Liver (tissue), 9 donors: ENCODE measurements around the gene PNCK. TPM values are rescaled to one million over a fixed set of nuclear protein-coding genes. Genes with fewer than 3 reads are reported as not detected.

Experiments
- DNase-seq: peaks from one replicate; pipeline ENCODE4 v3.0.0-alpha.2; 2017; ENCODE audit warnings: low spot score
- H3K27ac ChIP-seq, 2 donors: one replicate each; pipeline ENCODE4 v1.7.0; 2013; ENCODE audit warnings: inconsistent platforms in 2 of 2, low read length in 2 of 2, control low read depth in 1 of 2, low read depth in 1 of 2, mild to moderate bottlenecking in 1 of 2
- H3K27me3 ChIP-seq, 4 donors: one replicate each; pipeline versions ENCODE4 v1.6.1 to v1.7.0; 2013; ENCODE audit warnings: low read length in 3 of 4, inconsistent platforms in 1 of 4, mild to moderate bottlenecking in 1 of 4, moderate library complexity in 1 of 4; ENCODE audit not compliant: control insufficient read depth in 4 of 4, insufficient read depth in 4 of 4
- H3K36me3 ChIP-seq, 4 donors: one replicate each; pipeline versions ENCODE4 v1.6.1 to v1.7.0; 2013; ENCODE audit warnings: low read length in 3 of 4, mild to moderate bottlenecking in 3 of 4, low read depth in 1 of 4, moderate library complexity in 1 of 4; ENCODE audit not compliant: control insufficient read depth in 4 of 4, insufficient read depth in 3 of 4
- H3K4me1 ChIP-seq, 4 donors: one replicate each; pipeline versions ENCODE4 v1.6.1 to v1.7.0; 2013; ENCODE audit warnings: low read length in 3 of 4, mild to moderate bottlenecking in 3 of 4, moderate library complexity in 1 of 4; ENCODE audit not compliant: control insufficient read depth in 4 of 4, insufficient read depth in 4 of 4
- H3K4me3 ChIP-seq, 3 donors: one replicate each; pipeline versions ENCODE4 v1.6.1 to v1.7.0; 2013; ENCODE audit warnings: low read length in 3 of 3, control low read depth in 1 of 3, low read depth in 1 of 3, mild to moderate bottlenecking in 1 of 3
- H3K9ac ChIP-seq, 2 donors: one replicate each; pipeline ENCODE4 v1.7.0; 2013; ENCODE audit warnings: low read length in 2 of 2, mild to moderate bottlenecking in 2 of 2, moderate library complexity in 2 of 2, control low read depth in 1 of 2, low read depth in 1 of 2
- H3K9me3 ChIP-seq, 4 donors: one replicate each; pipeline versions ENCODE4 v1.6.1 to v1.7.0; 2013; ENCODE audit warnings: low read length in 3 of 4; ENCODE audit not compliant: control insufficient read depth in 4 of 4
- ATF3 ChIP-seq: IDR thresholded peaks from 2 replicates; pipeline ENCODE4 v1.6.1; 2016; ENCODE audit warnings: antibody characterized with exemption
- EGR1 ChIP-seq, 2 donors: IDR thresholded peaks; 2 replicates each; pipeline ENCODE4 v1.6.1; 2016 to 2018; ENCODE audit warnings: antibody characterized with exemption in 2 of 2, low read depth in 2 of 2
- FOXA2 ChIP-seq: IDR thresholded peaks from 2 replicates; pipeline ENCODE4 v1.6.1; 2016; ENCODE audit warnings: antibody characterized with exemption
- GABPA ChIP-seq, 2 donors: IDR thresholded peaks in 1 of 2; conservative IDR thresholded peaks in 1 of 2; 2 replicates each; pipeline ENCODE4 v1.6.1; 2016; ENCODE audit warnings: antibody characterized with exemption in 2 of 2, mild to moderate bottlenecking in 1 of 2, moderate library complexity in 1 of 2
- HNF4G ChIP-seq: IDR thresholded peaks from 2 replicates; pipeline ENCODE4 v1.6.1; 2016; ENCODE audit warnings: antibody characterized with exemption
- NR2F2 ChIP-seq: IDR thresholded peaks from 2 replicates; pipeline ENCODE4 v1.6.1; 2016; ENCODE audit warnings: antibody characterized with exemption
- RAD21 ChIP-seq, 2 donors: IDR thresholded peaks; 2 replicates each; pipeline ENCODE4 v1.6.1; 2016; ENCODE audit warnings: antibody characterized with exemption in 2 of 2, mild to moderate bottlenecking in 2 of 2
- RXRA ChIP-seq, 2 donors: IDR thresholded peaks; 2 replicates each; pipeline ENCODE4 v1.6.1; 2017 to 2018; ENCODE audit warnings: antibody characterized with exemption in 2 of 2, mild to moderate bottlenecking in 1 of 2
- SP1 ChIP-seq: IDR thresholded peaks from 2 replicates; pipeline ENCODE4 v1.6.1; 2018; ENCODE audit warnings: antibody characterized with exemption, mild to moderate bottlenecking
- TAF1 ChIP-seq: conservative IDR thresholded peaks from 2 replicates; pipeline ENCODE4 v1.6.1; 2016; ENCODE audit warnings: antibody characterized with exemption, mild to moderate bottlenecking
- ZBTB33 ChIP-seq: IDR thresholded peaks from 2 replicates; pipeline ENCODE4 v1.6.1; 2016; ENCODE audit warnings: antibody characterized with exemption
- WGBS: extraction: QIAGEN DNeasy Blood & Tissue Kit; methylation state at CpG from one replicate; pipeline ENCODE4 v1.1.7; 2013; 5-methylcytosine and 5-hydroxymethylcytosine counted together
- polyA plus RNA-seq, 2 donors: library from polyadenylated mRNA; stranded (reverse) in 1 of 2; unstranded in 1 of 2; fragments of 200-250 nt in 1 of 2; fragments of >200 nt in 1 of 2; fragmentation: Nextera tagmentation in 1 of 2; extraction: Ambion mirVana in 1 of 2; gene quantifications; one replicate each; pipeline versions ENCODE4 v1.2.1 to v1.2.3, GENCODE V29; 2013 to 2015
- total RNA-seq, 2 donors: library from RNA; depleted of rRNA; stranded (reverse); fragments of >200 nt; gene quantifications; one replicate each; pipeline ENCODE4 v1.2.3, GENCODE V29; 2014
- TF ChIP-seq, protein P1 (sequence below): fragments of 150-350 bp; IDR thresholded peaks from 2 replicates; pipeline ENCODE4 v1.5.1; 2017; ENCODE audit warnings: improper control_type of control experiment, low read depth, low read length; ENCODE audit not compliant: missing input control
- donor health status: healthy.
- donor health status: healthy.
- donor health status: healthy.
- donor health status: healthy.
- donor health status: healthy.

PNCK gene
- total and polyA plus RNA-seq, 4 donors = 0.02 to 0.17 TPM; not detected in 2

- TF ChIP-seq ATF3 = no peak
- TF ChIP-seq, protein P1, sequence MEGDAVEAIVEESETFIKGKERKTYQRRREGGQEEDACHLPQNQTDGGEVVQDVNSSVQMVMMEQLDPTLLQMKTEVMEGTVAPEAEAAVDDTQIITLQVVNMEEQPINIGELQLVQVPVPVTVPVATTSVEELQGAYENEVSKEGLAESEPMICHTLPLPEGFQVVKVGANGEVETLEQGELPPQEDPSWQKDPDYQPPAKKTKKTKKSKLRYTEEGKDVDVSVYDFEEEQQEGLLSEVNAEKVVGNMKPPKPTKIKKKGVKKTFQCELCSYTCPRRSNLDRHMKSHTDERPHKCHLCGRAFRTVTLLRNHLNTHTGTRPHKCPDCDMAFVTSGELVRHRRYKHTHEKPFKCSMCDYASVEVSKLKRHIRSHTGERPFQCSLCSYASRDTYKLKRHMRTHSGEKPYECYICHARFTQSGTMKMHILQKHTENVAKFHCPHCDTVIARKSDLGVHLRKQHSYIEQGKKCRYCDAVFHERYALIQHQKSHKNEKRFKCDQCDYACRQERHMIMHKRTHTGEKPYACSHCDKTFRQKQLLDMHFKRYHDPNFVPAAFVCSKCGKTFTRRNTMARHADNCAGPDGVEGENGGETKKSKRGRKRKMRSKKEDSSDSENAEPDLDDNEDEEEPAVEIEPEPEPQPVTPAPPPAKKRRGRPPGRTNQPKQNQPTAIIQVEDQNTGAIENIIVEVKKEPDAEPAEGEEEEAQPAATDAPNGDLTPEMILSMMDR = no peak
- no peak for TF ChIP-seq GABPA (IDR thresholded peaks at IDR 0.05 in 1 of 2, conservative IDR thresholded peaks at IDR 0.05 in 1 of 2)
These were observed 25.9 kb downstream of the PNCK start (continued) for GRCh38 chrX:153647461-153648357.

- TF ChIP-seq HNF4G (no peak), ZBTB33 (no peak), RAD21 (IDR thresholded peaks at IDR 0.05) (no peak), SP1 (no peak), GABPA (IDR thresholded peaks at IDR 0.05 in 1 of 2, conservative IDR thresholded peaks at IDR 0.05 in 1 of 2) (no peak), FOXA2 (no peak), TAF1 (no peak)
- no peak within 1 kb of the TSS for H3K9ac ChIP-seq
- no peaks in the 10 kb centered on the region for H3K9me3 ChIP-seq
- no peak within 1 kb of the TSS for H3K27ac ChIP-seq
- H3K4me3 ChIP-seq = peak within 1 kb of the TSS in 1 of 3 donors; percentile 8
- WGBS = 3% methylated on average over 52 of the region's 53 CpGs
- H3K36me3 ChIP-seq = no peaks in the 10 kb centered on the region
- peak; percentile 64 for DNase-seq
- H3K4me1 ChIP-seq = peaks cover 5 to 14% (median 6%) of the 10 kb centered on the region in 4 donors
- H3K27me3 ChIP-seq = peaks cover 0 to 7% (median 0%) of the 10 kb centered on the region in 4 donors
These were observed 26.8 kb downstream of the PNCK start, which contains the start of gene DUSP9 for GRCh38 chrX:153646620-153647373. Gene DUSP9, plus strand, starts transcription at chrX:153647203. Its CDS starts 751 bp downstream, at chrX:153647954.

DNA sequence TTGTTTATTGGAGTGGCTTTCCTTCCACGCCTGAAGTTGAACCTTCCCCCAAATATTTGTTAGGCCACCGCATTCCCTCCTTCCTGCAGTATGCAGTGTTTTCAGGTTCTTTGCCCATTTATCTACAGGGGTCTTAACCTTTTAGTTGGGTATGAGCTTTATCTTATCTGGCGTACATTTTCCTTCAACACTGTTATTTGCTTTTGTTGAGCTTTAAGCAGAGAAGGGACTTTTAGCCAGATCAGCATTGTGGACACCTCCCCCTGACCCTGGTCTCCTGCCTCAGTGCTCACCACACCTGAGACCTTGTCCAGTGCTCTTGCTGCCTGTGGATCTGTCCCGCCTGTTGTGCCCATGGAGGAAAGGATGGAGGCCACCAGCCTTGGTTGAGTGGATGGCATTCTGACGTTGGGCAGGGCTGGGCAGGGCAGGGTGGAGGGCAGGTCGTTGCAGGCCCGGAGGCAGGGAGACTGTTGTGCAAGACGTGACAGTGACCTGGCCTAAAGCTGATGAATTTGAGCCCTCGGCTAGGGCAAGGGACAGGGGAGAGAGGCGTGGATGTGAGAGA lies 27.6 kb downstream of the PNCK start:
- peaks cover 7 to 19% (median 7%) of the 10 kb centered on the region in 4 donors for H3K4me1 ChIP-seq
- peak; percentile 32 for DNase-seq
- no peak overlapping the region for H3K27ac ChIP-seq
- H3K36me3 ChIP-seq = no peaks in the 10 kb centered on the region
- WGBS = 35% methylated on average over 10 of the region's 10 CpGs
- H3K9me3 ChIP-seq = no peaks in the 10 kb centered on the region
- no peak overlapping the region for H3K9ac ChIP-seq
- H3K27me3 ChIP-seq = peaks cover 0 to 7% (median under 1%) of the 10 kb centered on the region in 4 donors
- no peak overlapping the region for H3K4me3 ChIP-seq
- no peak for TF ChIP-seq FOXA2
- TF ChIP-seq RAD21 (IDR thresholded peaks at IDR 0.05) = no peak
- no peak for TF ChIP-seq TAF1
- TF ChIP-seq EGR1 (IDR thresholded peaks at IDR 0.05; ENCODE audit: low read depth in 2 of 2) = no peak
- TF ChIP-seq GABPA (IDR thresholded peaks at IDR 0.05 in 1 of 2, conservative IDR thresholded peaks at IDR 0.05 in 1 of 2) = no peak
- TF ChIP-seq ATF3 = no peak
- TF ChIP-seq RXRA (IDR thresholded peaks at IDR 0.05) = no peak
- no peak for TF ChIP-seq ZBTB33
- no peak for TF ChIP-seq NR2F2
